Measurements from ENCODE around the gene HTRA3. TPM values are rescaled to one million over a fixed set of nuclear protein-coding genes. Genes with fewer than 3 reads are reported as not detected.
A peak's percentile ranks its signal among the peaks of the same experiment; 100 is the strongest.

Gene HTRA3
- total and polyA plus RNA-seq, 7 experiments from 2014 or later: not detected

DNA sequence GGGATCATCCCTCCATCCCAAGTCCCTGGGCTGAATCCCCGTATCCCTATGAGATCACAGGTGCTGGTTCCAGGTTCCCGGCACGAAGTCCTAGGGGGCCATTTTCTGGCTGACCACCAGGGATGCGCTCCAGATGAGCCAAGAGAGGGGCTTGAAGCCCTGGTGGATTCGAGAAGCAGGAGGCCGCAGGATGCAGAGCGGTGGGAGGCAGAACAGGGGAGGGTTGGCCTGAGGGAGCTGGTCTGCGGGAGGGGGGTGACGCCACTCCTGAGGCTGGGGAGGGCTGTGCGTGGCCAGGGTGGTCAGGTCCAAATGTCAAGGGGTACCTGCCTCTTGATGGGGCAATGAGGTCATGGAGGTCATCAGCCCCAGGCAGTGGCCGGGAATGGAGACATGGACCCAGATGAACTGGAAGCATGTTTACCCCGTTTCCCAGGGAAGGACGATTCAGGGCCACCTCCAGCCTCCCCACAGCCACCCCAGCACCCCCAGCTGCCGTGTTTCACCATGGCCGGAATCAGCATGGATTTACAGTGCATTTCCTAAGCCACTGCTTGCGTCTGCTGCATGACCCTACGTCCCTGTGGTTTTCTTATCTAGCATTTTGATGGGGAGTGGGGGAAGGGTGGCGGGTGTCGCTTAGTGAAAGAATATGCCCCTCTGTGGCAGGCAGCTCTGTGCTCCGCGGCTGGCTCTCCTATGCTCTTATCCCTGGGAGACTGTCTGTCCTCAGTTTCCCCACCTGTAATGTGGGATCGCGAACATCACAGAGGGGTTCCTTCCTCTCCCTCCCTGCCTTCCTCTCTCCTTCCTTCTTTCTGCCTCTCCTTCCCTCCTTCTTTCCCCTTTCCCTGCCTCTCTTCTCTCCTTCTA, 17.0 kb upstream of the HTRA3 start:
- Histone ChIP-seq H3K27ac (ENCODE audit: low read depth, low read length) (no peak overlapping the region), H3K4me1 (ENCODE audit: control insufficient read depth in 2 of 2, insufficient read depth in 2 of 2, low read length in 2 of 2) (no peaks in the 10 kb centered on the region), H3K4me3 (ENCODE audit: low read length) (no peak overlapping the region), H3K36me3 (ENCODE audit: control insufficient read depth in 2 of 3, insufficient read depth in 3 of 3, low read length in 3 of 3) (no peaks in the 10 kb centered on the region), H3K27me3 (ENCODE audit: control insufficient read depth in 2 of 2, insufficient read depth in 2 of 2, low read length in 2 of 2) (no peaks in the 10 kb centered on the region), H3K9me3 (ENCODE audit: control insufficient read depth in 2 of 3, low read length in 3 of 3) (no peaks in the 10 kb centered on the region)
- Mint-ChIP-seq H3K27ac (no peak overlapping the region), H3K36me3 (no peaks in the 10 kb centered on the region), H3K9me3 (peaks cover 0 to 2% (median 0%) of the 10 kb centered on the region in 11 donors), H3K4me1 (peaks cover 0 to 1% (median 0%) of the 10 kb centered on the region in 7 donors), H3K4me3 (no peak overlapping the region), H3K27me3 (no peaks in the 10 kb centered on the region)
- POLR2A ChIA-PET: no interaction called here
- intact Hi-C loops (cut with micrococcal nuclease): no loop called here
- no peak for ATAC-seq
- CTCF ChIA-PET: interaction anchor here (0.6 kb wide), 1 partner anchor 113 kb away, joined by 3 read pairs; no protein-coding TSS in a partner anchor
- no peak for DNase-seq

DNA sequence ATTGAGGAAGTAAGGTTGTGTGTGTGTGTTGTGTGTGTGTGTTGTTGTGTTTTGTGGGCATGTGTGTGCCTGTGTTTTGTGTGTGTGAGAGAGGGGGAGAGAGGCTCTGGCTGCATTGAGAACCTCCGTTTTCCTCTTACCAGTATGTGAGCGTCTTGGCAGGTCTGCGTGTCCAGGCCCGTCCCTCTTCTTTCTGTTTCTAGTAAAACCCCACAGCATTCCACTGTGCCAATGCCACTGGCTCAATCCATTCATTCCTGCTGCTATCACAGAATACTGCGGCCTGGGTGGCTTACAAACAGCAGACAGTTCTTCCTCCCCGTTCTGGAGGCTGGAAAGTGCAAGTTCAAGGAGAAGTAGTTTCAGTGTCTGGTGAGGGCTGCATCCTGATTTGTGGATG, 15.5 kb upstream of the HTRA3 start:
- Histone ChIP-seq H3K4me3 (ENCODE audit: low read length) (no peak overlapping the region), H3K9me3 (ENCODE audit: control insufficient read depth in 2 of 3, low read length in 3 of 3) (no peaks in the 10 kb centered on the region), H3K27ac (ENCODE audit: low read depth, low read length) (no peak overlapping the region), H3K4me1 (ENCODE audit: control insufficient read depth in 2 of 2, insufficient read depth in 2 of 2, low read length in 2 of 2) (no peaks in the 10 kb centered on the region), H3K27me3 (ENCODE audit: control insufficient read depth in 2 of 2, insufficient read depth in 2 of 2, low read length in 2 of 2) (no peaks in the 10 kb centered on the region), H3K36me3 (ENCODE audit: control insufficient read depth in 2 of 3, insufficient read depth in 3 of 3, low read length in 3 of 3) (no peaks in the 10 kb centered on the region)
- intact Hi-C loops (cut with micrococcal nuclease): no loop called here
- Mint-ChIP-seq H3K4me3 (no peak overlapping the region), H3K4me1 (peaks cover 0 to 1% (median 0%) of the 10 kb centered on the region in 7 donors), H3K9me3 (peaks cover 0 to 2% (median 0%) of the 10 kb centered on the region in 11 donors), H3K36me3 (no peaks in the 10 kb centered on the region), H3K27me3 (no peaks in the 10 kb centered on the region), H3K27ac (no peak overlapping the region)
- no peak for ATAC-seq
- DNase-seq: no peak
- ChIA-PET CTCF (no interaction called here), POLR2A (no interaction called here)

DNA sequence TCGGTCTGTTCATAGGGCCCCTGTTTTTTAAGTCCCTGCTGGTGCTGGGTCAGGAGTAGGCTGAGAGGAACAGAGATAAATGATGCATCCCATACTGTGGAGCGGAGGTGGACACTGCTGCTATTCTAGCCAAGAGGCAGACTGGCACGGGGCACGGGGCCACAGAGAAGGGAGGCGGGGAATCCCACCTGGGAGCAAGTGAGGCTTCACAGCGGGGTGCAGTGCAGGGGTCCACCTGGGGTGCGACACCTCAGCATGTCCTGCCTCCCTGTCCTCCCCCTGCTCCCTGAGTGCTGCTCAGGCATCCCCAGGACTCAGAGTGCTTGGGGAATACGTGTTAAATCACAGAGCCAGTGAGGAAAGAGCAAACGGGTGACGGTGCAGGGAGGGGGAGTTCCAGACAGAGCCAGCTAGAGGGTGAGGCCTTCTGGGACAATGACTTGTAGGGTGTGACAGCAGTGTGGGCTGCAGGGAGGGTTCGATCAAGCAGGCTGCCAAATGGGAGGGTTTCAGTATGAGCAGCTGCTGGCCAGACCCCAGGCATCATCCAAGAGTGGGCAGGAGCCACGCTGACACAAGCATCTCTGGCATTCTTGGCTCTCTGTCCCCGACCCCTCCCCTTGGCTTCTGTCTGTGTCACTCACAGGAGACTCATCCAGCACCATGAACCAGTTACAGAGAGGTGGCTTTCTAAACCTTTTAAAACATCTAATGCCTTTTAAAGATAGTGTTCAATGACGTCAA, 13.7 kb upstream of the HTRA3 start:
- no peaks in the 10 kb centered on the region for H3K36me3 ChIP-seq (ENCODE audit: control insufficient read depth in 2 of 3, insufficient read depth in 3 of 3, low read length in 3 of 3)
- peaks cover 0 to 3% (median 0%) of the 10 kb centered on the region in 11 donors for H3K9me3 Mint-ChIP-seq
- H3K36me3 Mint-ChIP-seq: no peaks in the 10 kb centered on the region
- POLR2A ChIA-PET: no interaction called here
- H3K27me3 ChIP-seq (ENCODE audit: control insufficient read depth in 2 of 2, insufficient read depth in 2 of 2, low read length in 2 of 2): no peaks in the 10 kb centered on the region
- no peak overlapping the region for H3K27ac ChIP-seq (ENCODE audit: low read depth, low read length)
- ATAC-seq (no peak), DNase-seq (no peak)
- CTCF ChIA-PET: no interaction called here
- peaks cover 0 to 1% (median 0%) of the 10 kb centered on the region in 7 donors for H3K4me1 Mint-ChIP-seq
- intact Hi-C loops (cut with micrococcal nuclease): no loop called here
- no peak overlapping the region for H3K27ac Mint-ChIP-seq
- no peaks in the 10 kb centered on the region for H3K4me1 ChIP-seq (ENCODE audit: control insufficient read depth in 2 of 2, insufficient read depth in 2 of 2, low read length in 2 of 2)
- H3K4me3 ChIP-seq (ENCODE audit: low read length): no peak overlapping the region
- H3K9me3 ChIP-seq (ENCODE audit: control insufficient read depth in 2 of 3, low read length in 3 of 3): no peaks in the 10 kb centered on the region
- no peak overlapping the region for H3K4me3 Mint-ChIP-seq
- peaks cover 0 to 4% (median 0%) of the 10 kb centered on the region in 5 donors for H3K27me3 Mint-ChIP-seq

DNA sequence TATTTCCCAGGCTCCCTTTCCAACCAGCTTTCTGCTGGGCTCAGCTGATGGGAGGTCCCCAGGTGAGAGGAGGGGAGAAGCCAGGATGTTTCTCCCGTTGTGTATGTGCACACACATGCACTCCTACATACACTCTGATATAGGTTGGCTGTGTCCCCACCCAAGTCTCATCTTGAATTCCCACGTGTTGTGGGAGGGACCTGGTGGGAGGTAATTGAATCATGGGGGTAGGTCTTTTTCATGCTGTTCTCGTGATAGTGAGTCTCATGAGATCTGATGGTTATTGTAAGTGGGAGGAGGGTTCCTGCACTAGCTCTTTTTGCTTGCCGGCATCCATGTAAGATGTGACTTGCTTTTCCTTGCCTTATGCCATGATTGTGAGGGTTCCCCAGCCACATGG, 11.7 kb upstream of the HTRA3 start:
- intact Hi-C loops (cut with micrococcal nuclease): no loop called here
- no peaks in the 10 kb centered on the region for H3K4me1 ChIP-seq (ENCODE audit: control insufficient read depth in 2 of 2, insufficient read depth in 2 of 2, low read length in 2 of 2)
- DNase-seq (no peak), ATAC-seq (no peak)
- H3K27ac ChIP-seq (ENCODE audit: low read depth, low read length): no peak overlapping the region
- Mint-ChIP-seq H3K9me3 (peaks cover 0 to 3% (median 0%) of the 10 kb centered on the region in 11 donors), H3K27me3 (peaks cover 0 to 4% (median 0%) of the 10 kb centered on the region in 5 donors), H3K27ac (no peak overlapping the region), H3K4me1 (peaks cover 0 to 1% (median 0%) of the 10 kb centered on the region in 7 donors), H3K4me3 (no peak overlapping the region), H3K36me3 (no peaks in the 10 kb centered on the region)
- ChIA-PET POLR2A (no interaction called here), CTCF (no interaction called here)
- no peaks in the 10 kb centered on the region for H3K36me3 ChIP-seq (ENCODE audit: control insufficient read depth in 2 of 3, insufficient read depth in 3 of 3, low read length in 3 of 3)
- H3K9me3 ChIP-seq (ENCODE audit: control insufficient read depth in 2 of 3, low read length in 3 of 3): no peaks in the 10 kb centered on the region
- H3K27me3 ChIP-seq (ENCODE audit: control insufficient read depth in 2 of 2, insufficient read depth in 2 of 2, low read length in 2 of 2): no peaks in the 10 kb centered on the region
- H3K4me3 ChIP-seq (ENCODE audit: low read length): no peak overlapping the region

DNA sequence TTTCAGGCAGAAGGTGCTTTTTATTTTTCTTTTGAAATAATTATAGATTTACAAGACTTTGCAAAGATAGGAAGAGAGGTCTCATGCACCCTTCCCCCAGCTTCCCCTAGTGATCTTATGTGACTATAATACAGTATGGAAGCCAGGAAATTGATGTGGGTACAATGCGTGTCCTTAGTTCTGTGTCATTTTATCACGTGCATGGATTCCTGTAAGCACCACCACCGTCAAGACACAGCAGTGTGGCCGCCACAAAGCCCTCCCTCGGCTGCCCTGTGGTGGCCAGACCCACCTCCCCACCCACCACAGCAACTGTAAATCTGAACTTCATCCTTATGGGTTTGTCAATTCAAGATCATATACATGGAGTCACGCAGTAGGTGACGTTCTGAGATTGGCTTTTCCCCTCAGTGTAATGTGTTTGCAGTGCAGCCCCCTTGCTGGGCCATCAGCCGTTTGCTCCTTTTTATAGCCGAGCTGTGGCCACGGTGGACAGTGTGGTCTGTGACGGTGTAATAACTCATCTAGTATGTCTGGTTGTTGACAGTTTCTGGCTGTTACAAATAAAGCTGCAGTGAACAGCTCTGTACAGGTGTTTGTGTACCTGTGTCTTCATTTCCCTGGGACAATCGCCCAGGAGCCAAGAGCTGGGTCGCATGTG, 10.9 kb upstream of the HTRA3 start:
- H3K4me3 ChIP-seq (ENCODE audit: low read length): no peak overlapping the region
- Mint-ChIP-seq H3K4me3 (no peak overlapping the region), H3K27ac (no peak overlapping the region), H3K27me3 (peaks cover 0 to 6% (median 0%) of the 10 kb centered on the region in 5 donors), H3K36me3 (no peaks in the 10 kb centered on the region), H3K4me1 (peaks cover 0 to 4% (median 0%) of the 10 kb centered on the region in 7 donors), H3K9me3 (peaks cover 0 to 3% (median 0%) of the 10 kb centered on the region in 11 donors)
- ChIA-PET POLR2A (no interaction called here), CTCF (no interaction called here)
- H3K36me3 ChIP-seq (ENCODE audit: control insufficient read depth in 2 of 3, insufficient read depth in 3 of 3, low read length in 3 of 3): no peaks in the 10 kb centered on the region
- no peaks in the 10 kb centered on the region for H3K4me1 ChIP-seq (ENCODE audit: control insufficient read depth in 2 of 2, insufficient read depth in 2 of 2, low read length in 2 of 2)
- H3K27me3 ChIP-seq (ENCODE audit: control insufficient read depth in 2 of 2, insufficient read depth in 2 of 2, low read length in 2 of 2): no peaks in the 10 kb centered on the region
- ATAC-seq (no peak), DNase-seq (no peak)
- intact Hi-C loops (cut with micrococcal nuclease): no loop called here
- H3K27ac ChIP-seq (ENCODE audit: low read depth, low read length): no peak overlapping the region
- H3K9me3 ChIP-seq (ENCODE audit: control insufficient read depth in 2 of 3, low read length in 3 of 3): no peaks in the 10 kb centered on the region

DNA sequence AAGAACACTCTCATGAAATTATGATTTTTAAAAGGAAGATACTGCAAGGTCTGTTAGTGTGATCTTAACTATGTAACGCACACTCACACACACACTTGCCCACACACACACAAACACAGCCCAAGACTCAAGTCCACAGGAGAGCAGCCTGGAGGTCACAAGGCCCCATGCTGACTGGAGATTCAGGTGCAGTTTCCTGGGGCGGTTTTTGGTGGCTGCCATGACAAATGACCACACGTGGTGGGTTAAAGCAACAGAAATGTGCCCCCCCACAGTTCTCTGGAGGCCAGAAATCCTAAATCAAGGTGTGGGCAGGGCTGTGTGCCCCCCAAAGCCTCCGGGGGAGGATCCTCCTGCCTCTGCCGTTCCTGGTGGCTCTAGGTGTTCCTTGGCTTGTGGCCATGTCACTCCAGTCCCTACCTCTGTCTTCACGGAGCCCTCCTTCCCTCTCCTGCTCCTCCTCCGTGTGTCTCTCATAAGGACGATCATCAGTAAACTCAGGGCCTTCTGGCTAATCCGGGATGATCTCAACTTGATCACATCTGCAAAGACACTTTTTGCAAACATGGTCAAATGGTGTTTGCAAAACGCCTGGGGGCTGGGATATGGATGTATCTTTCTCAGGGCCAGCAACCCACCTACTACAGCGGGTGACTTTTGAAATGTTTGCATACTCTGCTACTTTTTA, 9.7 kb upstream of the HTRA3 start:
- H3K27ac ChIP-seq (ENCODE audit: low read depth, low read length): no peak overlapping the region

More for the DNA sequence above, 9.7 kb upstream of the HTRA3 start:
- ATAC-seq: no peak
- Mint-ChIP-seq H3K36me3 (no peaks in the 10 kb centered on the region), H3K9me3 (peaks cover 0 to 5% (median 0%) of the 10 kb centered on the region in 11 donors), H3K27ac (peak overlapping the region in 1 of 9 donors; percentile 4), H3K4me1 (peaks cover 0 to 8% (median 0%) of the 10 kb centered on the region in 7 donors), H3K4me3 (no peak overlapping the region), H3K27me3 (peaks cover 0 to 10% (median 0%) of the 10 kb centered on the region in 5 donors)
- ChIA-PET POLR2A (no interaction called here), CTCF (no interaction called here)
- intact Hi-C loops (cut with micrococcal nuclease): no loop called here
- Histone ChIP-seq H3K4me3 (ENCODE audit: low read length) (no peak overlapping the region), H3K4me1 (ENCODE audit: control insufficient read depth in 2 of 2, insufficient read depth in 2 of 2, low read length in 2 of 2) (no peaks in the 10 kb centered on the region), H3K27me3 (ENCODE audit: control insufficient read depth in 2 of 2, insufficient read depth in 2 of 2, low read length in 2 of 2) (no peaks in the 10 kb centered on the region), H3K9me3 (ENCODE audit: control insufficient read depth in 2 of 3, low read length in 3 of 3) (no peaks in the 10 kb centered on the region), H3K36me3 (ENCODE audit: control insufficient read depth in 2 of 3, insufficient read depth in 3 of 3, low read length in 3 of 3) (no peaks in the 10 kb centered on the region)
- DNase-seq: no peak
